Chondrocyte (in vitro differentiated cells): Measurements from ENCODE around the gene BRMS1L. TPM values are rescaled to one million over a fixed set of nuclear protein-coding genes. Genes with fewer than 3 reads are reported as not detected.

ENCODE experiments used
- DNase-seq: peaks from one replicate; pipeline ENCODE4 v3.0.0; 2021; ENCODE audit warnings: mixed read lengths, low spot score
- H3K27ac Mint-ChIP-seq: one replicate; pipeline ENCODE4 v1.8.0; 2021; ENCODE audit warnings: mild to moderate bottlenecking, moderate library complexity, mixed read lengths; ENCODE audit not compliant: unreplicated experiment
- H3K27me3 Mint-ChIP-seq: 2 replicates; pipeline ENCODE4 v1.8.0; 2021; ENCODE audit warnings: low read depth, mixed read lengths
- H3K36me3 Mint-ChIP-seq: 2 replicates; pipeline ENCODE4 v1.8.0; 2021; ENCODE audit warnings: low read depth, mixed read lengths
- H3K4me1 Mint-ChIP-seq: 2 replicates; pipeline ENCODE4 v1.8.0; 2021; ENCODE audit warnings: low read depth, mild to moderate bottlenecking, mixed read lengths
- H3K4me3 Mint-ChIP-seq: one replicate; pipeline ENCODE4 v1.8.0; 2021; ENCODE audit warnings: mild to moderate bottlenecking, moderate library complexity, mixed read lengths; ENCODE audit not compliant: unreplicated experiment
- H3K9me3 Mint-ChIP-seq: 2 replicates; pipeline ENCODE4 v1.8.0; 2021; ENCODE audit warnings: low read depth, mixed read lengths
- total RNA-seq: library from RNA; stranded (reverse); gene quantifications from 3 replicates; pipeline ENCODE4 v1.2.1, GENCODE V29; 2021
- TF ChIP-seq, protein P1 (sequence below): fragments of 200-600 bp; sonication (generic); IDR thresholded peaks from 2 replicates; pipeline ENCODE4 v1.5.0; 2021; ENCODE audit warnings: antibody characterized with exemption, mild to moderate bottlenecking, moderate library complexity

The BRMS1L gene
- total RNA-seq, 1 donor from 2014 or later: 9.5 TPM

DNA sequence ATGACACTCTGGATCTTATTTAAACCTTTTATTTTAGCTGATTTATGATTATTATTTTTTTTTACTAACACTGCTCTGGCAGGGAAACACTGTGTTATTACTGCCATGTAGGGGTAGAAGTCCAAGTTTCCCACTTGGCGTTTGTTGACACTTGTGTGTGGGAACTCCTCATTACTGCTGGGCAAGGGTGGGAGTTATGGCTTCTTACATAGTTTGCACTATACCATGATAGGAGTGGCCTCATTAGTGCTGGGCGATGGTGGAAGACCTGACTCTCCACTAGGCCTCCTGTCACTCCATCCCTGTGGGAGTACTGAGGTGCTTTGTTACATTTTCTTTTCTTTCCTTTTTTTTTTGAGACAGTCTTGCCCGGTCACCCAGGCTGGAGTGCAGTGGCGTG, 83.5 kb downstream of the BRMS1L start:
- Mint-ChIP-seq H3K27me3 (peaks cover 5% of the 10 kb centered on the region), H3K9me3 (peaks cover 2% of the 10 kb centered on the region), H3K36me3 (no peaks in the 10 kb centered on the region), H3K4me3 (no peak overlapping the region), H3K27ac (no peak overlapping the region), H3K4me1 (no peaks in the 10 kb centered on the region)
- no peak for DNase-seq
- TF ChIP-seq, protein P1, sequence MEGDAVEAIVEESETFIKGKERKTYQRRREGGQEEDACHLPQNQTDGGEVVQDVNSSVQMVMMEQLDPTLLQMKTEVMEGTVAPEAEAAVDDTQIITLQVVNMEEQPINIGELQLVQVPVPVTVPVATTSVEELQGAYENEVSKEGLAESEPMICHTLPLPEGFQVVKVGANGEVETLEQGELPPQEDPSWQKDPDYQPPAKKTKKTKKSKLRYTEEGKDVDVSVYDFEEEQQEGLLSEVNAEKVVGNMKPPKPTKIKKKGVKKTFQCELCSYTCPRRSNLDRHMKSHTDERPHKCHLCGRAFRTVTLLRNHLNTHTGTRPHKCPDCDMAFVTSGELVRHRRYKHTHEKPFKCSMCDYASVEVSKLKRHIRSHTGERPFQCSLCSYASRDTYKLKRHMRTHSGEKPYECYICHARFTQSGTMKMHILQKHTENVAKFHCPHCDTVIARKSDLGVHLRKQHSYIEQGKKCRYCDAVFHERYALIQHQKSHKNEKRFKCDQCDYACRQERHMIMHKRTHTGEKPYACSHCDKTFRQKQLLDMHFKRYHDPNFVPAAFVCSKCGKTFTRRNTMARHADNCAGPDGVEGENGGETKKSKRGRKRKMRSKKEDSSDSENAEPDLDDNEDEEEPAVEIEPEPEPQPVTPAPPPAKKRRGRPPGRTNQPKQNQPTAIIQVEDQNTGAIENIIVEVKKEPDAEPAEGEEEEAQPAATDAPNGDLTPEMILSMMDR: no peak

DNA sequence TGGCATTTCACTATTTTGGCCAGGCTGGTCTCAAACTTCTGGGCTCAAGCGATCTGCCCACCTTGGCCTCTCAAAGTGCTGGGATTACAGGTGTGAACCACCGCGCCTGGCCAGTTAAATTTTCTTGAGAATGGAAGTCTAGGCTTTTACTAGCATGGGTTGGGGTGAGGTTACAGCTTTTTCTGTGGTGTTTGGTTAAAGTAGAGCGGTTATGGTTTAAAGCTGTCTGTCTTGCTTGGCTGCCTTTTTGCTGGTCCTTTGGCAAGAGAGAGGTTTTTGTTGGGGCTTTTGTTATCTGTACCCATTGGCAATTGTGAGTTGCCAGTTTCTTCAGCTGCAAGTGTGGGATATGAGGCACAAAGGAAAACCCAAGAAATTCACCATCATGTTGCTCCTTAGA, 84.1 kb downstream of the BRMS1L start:
- H3K27me3 Mint-ChIP-seq: peaks cover 5% of the 10 kb centered on the region
- no peaks in the 10 kb centered on the region for H3K36me3 Mint-ChIP-seq
- no peak overlapping the region for H3K27ac Mint-ChIP-seq
- H3K9me3 Mint-ChIP-seq: peaks cover 2% of the 10 kb centered on the region
- no peak overlapping the region for H3K4me3 Mint-ChIP-seq
- no peaks in the 10 kb centered on the region for H3K4me1 Mint-ChIP-seq
- no peak for DNase-seq
- TF ChIP-seq, protein P1: no peak

DNA sequence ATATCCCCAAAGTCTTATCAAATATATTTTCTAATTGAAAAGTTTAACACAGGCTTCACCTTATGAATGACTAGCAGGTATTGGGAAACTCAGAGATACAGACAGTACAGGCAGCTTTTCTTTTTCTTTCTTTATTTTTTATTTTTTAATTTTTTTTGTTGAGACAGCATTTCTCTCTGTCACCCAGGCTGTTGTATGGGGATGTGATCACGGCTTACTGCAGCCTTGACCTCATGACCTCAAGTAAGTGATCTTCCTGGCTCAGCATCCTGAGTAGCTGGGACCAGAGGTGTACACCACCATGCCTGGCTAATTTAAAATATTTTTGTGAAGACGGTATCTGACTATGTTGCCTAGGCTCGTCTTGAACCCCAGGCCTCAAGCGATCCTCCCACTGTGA, 85.0 kb downstream of the BRMS1L start:
- TF ChIP-seq, protein P1: no peak
- H3K4me3 Mint-ChIP-seq: no peak overlapping the region
- no peak for DNase-seq
- H3K27ac Mint-ChIP-seq: no peak overlapping the region
- peaks cover 10% of the 10 kb centered on the region for H3K27me3 Mint-ChIP-seq
- H3K4me1 Mint-ChIP-seq: no peaks in the 10 kb centered on the region
- peaks cover 2% of the 10 kb centered on the region for H3K9me3 Mint-ChIP-seq
- no peaks in the 10 kb centered on the region for H3K36me3 Mint-ChIP-seq

DNA sequence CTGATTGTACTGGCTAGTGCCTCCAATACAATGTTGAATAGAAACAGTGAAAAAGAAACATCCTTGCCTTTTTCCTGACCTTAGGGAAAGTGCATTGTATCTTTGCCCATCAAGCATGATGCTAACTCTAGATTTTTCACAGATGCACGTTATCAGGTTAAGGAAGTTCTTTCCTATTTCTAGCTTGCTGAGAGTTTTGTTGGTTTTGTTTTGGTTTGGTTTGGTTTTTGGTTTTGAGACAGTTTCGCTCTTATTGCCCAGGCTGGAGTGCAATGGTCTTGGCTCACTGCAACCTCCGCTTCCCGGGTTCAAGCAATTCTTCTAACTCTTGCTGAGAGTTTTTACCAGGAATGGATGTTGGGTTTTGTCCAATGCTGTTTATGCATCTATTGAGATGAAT, 89.0 kb downstream of the BRMS1L start:
- Mint-ChIP-seq H3K27me3 (peaks cover 17% of the 10 kb centered on the region), H3K4me1 (no peaks in the 10 kb centered on the region), H3K4me3 (no peak overlapping the region), H3K36me3 (no peaks in the 10 kb centered on the region), H3K9me3 (peaks cover 12% of the 10 kb centered on the region), H3K27ac (no peak overlapping the region)
- no peak for DNase-seq
- TF ChIP-seq, protein P1: no peak

DNA sequence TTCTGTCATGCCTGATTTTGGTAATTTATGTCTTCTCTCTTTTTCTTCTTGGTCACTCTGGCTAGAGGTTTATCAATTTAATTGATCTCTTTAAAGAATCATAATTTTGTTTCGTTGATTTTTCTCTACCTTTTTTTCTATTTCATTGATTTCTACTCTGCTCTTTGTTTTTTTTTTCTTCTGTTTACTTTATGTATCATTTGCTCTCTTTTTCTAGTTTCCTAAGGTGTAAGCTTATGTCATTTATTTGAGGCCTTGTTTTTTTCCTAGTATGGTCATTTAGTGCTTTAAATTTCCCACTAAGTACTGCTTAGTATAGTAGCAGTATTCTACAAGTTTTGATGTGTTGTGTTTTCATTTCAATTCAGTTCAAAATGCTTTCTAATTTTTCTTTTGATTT, 89.6 kb downstream of the BRMS1L start:
- no peak overlapping the region for H3K27ac Mint-ChIP-seq
- no peak overlapping the region for H3K4me3 Mint-ChIP-seq
- H3K36me3 Mint-ChIP-seq: peaks cover 2% of the 10 kb centered on the region
- DNase-seq: no peak
- H3K4me1 Mint-ChIP-seq: no peaks in the 10 kb centered on the region
- TF ChIP-seq, protein P1: no peak
- H3K9me3 Mint-ChIP-seq: peaks cover 12% of the 10 kb centered on the region
- H3K27me3 Mint-ChIP-seq: peaks cover 17% of the 10 kb centered on the region

Other genes starting within 250 kb of the BRMS1L start
- 32.6 to 42.6 TPM (median 33.2 TPM) in 3 replicates for gene RALGAPA1, start 17.0 kb upstream of the BRMS1L start, total RNA-seq